Measurements from ENCODE around the gene CCNG2.
"Not testable (repeated sequence)": the region's sequence is repeated elsewhere in the genome, so short reads cannot be mapped to it uniquely, and the experiment has no call there.

CCNG2 gene, protein sequence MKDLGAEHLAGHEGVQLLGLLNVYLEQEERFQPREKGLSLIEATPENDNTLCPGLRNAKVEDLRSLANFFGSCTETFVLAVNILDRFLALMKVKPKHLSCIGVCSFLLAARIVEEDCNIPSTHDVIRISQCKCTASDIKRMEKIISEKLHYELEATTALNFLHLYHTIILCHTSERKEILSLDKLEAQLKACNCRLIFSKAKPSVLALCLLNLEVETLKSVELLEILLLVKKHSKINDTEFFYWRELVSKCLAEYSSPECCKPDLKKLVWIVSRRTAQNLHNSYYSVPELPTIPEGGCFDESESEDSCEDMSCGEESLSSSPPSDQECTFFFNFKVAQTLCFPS

DNA sequence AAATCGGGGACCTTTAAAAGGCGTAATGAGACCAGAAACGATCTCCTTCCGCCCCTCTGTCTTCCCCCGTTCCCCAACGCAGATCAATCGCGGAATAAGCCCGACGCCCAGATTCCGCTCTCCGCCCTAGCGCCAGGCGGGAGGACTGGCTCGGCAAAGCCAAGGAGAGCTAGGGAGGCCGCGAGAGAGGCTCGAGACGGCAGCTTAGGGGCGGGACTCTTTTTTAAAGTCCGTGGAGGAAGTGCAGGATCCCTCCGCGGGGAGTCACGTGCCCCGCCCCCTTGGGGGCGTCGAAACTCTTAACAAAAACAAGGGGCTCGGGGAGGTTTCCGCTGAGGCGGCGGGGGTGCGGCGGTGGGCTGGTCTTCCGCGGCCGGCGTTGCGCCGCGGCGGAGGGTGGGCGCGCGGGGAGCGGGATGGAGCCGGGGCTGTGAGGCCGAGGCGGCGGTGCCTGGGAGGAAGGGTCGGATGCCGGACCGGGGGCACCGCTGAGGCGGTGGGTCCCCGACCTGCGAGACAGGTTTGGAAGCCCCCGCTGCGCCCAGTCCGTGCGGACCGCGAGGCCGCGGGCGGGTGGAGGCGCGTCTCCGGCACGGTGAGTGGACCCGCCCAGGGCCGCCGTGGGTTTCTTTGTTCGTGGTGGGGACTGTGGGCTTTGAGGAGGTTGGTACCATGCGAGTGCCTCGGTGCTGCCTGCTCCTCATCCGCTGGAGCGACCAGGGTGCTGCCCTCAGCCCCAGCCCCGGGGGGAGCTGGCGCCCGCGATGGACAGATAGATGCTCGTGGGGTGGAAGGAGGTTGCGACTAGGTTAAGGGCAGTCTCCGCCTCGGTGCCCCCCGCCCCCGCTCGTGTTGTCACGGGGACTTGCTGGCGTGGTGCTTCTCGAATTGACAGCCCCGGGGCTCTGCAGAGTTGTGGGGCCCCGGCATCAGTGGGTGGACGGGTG lies at the start of gene CCNG2:
Gene CCNG2, plus strand, starts transcription at position 296 of the 947 bp plus-strand sequence. CDS start 1,326 bp downstream, outside the sequence.
- DNase-seq = no peak

DNA sequence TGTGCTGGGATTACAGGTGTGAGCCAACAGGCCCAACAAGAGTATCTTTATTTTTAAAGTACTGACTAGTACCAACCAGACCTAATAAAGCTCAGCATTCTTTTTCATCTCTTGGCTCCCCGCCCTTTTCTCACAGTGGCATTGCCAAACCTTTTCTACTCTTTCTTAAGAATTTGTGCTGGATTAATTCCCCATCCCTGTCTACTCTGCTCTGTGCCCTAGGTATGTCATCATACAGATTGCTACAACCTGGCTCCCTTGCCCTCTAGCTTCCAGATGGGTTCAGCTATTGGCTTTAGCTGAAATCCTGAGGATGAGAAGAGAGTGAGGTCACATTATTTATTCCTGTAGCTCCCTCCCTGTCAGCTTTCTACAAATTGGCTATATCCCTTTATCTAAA lies 46.3 kb upstream of the CCNG2 start:
- DNase-seq = no peak

DNA sequence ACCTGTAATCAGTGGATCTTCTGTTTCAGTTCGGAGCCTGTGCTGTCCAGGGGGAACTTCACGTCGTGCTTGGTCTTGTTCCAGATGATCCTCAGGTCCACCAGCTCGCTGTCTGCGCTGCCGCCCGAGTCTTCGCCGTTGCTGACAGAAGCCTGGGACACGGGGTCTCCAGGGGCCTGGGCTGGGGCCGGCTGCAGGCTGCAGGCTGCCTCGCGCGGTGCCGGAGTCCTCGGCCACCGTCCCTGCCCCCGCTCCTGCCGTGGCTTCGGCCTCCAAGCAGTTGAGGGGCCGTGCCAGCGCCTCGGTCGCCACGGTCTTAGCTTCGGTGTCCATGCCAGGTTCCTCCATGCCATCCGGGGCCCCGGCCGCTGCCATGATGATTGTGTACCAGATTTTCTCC lies 43.9 kb upstream of the CCNG2 start:
- DNase-seq = no peak

DNA sequence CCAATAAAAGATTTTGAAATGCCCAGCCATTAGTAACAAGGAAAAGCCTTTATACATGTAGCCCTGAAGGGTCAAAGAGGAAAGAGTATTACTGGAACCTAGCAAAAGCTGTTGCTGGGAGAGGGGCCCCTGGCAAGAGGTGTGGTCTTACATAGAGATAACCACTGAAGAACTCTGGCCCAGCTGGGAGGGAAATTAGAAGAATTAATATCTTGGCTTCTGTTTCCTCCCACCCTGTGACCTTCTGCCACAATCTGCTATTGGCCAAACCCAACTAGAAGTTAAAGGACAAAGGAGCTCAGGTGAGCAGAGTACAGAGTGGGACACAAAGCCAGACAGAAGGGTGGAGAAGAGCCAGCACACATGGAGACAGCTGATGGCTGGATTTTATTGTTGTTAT lies 39.3 kb upstream of the CCNG2 start:
- DNase-seq = no peak

DNA sequence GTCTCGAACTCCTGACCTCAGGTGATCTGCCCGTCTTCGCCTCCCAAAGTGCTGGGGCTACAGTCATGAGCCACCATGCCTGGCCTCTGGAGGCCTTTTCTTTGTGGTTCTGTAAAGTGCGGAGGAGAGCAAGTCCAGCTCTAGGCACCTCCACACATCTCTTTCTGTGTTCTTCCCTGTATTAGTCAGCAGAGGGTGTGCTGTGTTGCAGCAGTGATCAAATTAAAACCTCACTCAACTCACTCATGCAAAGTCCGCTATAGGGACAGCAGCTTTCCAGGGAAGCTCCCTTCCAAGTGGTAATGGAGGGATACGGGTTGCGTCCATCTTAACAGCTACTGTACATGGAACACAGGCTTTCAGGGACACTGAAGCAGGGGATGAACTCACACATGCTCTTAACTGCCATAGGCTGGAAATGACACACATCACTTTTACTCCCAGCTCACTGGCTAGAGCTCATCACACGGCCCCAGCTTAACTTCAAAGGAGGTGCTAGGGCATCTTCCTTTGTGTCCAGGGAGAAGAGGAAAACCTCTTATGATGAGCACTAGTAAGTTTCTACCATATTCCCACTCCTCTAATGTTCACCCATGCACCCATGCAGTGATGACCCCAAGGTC lies 36.0 kb upstream of the CCNG2 start:
- no peak for DNase-seq

DNA sequence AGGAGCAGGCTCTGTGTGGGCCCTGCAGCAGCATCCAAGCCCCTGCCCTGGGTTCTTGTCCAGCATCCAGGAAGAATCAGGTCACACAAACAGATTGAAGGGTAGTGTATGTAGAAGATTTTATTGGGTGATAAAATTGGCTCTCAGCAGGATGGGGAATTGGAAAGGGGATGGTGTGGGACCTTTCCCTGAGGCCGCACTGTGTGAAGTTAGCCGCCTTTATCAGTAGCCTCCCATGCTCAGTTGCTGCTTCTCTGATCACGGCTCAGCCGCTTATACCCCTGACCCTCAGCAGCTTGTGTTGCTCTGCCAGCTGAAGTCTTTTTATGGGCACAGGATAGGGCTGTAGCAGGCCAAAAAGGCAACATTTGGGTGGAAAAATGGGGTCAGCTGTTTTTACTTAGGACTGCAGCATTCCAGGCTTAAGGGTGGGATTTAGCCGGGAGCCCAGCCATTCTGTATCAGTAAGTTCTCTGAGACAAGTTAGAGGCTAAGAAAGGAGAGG lies 35.2 kb upstream of the CCNG2 start:
- no peak for DNase-seq

DNA sequence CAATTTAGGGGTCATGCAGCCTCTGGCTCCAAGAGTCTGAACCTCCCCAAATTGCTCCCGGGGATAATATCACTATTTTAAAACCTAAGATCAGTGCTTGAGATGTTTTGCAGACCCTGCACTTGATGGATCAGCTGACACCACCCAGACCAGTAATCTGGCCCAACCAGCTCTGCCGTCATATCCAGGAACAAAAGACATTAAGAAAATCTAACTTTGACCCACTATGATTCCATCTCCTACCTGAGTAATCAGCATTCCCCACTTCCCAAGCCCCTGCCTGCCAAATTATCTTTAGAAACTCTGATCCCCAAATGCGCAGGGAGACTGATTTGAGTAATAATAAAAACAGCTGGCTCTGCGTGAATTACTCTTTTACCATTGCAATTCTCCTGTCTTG lies 34.4 kb upstream of the CCNG2 start:
- no peak for DNase-seq

DNA sequence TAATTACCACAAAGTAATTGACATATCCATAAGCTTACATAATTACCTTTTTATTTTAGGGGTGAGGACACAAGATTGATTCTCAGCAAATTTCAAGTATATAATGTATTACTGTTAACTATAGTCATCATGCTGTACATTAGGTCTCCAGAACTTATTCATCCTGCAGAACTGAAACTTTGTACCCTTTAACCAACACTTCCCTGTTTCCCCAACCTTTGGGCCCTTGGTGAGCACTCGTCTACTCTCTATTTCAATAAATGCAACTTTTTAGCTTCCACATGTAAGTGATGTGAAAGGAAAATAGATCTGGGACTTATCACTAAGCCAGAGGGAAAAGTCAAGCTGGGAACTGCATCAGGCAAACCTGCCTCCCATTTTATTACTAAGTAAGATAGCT lies 33.6 kb upstream of the CCNG2 start:
- DNase-seq = no peak

DNA sequence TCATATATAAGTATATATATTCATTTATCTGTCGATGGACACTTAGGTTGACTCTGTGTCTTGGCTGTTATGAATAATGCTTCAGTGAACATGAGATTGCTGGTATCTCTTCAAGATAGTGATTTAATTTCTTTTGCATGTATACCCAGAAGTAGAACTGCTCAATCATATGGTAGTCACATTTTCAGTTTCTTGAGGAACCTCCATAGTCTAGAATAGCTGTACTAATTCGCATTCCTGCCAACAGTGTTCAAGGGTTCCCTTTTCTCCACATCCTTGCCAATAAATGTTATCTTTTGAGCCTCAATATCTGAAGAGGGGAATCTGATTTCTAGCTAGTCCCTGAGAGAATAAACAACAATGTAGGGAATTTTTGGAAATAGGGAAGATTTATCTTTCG lies 32.4 kb upstream of the CCNG2 start:
- DNase-seq = no peak

DNA sequence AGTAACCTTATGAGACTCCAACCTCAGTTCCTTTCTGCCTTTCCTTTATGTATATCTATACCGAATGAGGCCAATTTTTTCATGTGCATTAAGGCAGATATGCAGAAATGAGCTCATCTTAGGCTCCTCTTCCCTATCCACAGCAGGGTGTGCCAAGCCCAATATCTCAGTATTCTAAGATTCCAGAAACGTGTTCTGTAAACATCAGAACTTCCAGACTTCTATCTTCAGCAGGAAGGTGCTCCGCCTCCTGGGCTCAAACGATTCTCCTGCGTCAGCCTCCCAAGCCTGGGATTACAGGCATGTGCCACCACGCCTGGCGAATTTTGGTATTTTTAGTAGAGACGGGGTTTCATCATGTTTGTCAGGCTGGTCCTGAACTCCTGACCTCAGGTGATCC lies 31.0 kb upstream of the CCNG2 start:
- DNase-seq = no peak

DNA sequence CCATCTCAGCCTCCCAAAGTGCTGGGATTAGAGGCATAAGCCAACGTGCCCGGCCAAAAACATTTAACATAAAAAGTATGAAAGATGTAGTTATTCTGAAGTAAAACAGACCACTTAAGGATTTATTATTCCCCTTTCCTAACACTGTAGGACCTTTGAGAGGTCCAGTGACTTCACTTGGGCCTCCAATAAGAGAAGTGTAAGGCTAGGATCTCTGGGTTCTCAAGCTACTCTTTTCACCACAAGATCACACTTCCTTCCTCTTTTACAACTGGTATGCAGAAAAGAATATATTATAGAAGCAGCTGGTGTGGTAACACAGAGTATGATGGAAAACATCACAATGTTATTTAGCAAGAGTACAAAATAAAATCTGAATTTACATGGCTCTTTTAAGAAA lies 30.2 kb upstream of the CCNG2 start:
- DNase-seq = peak; percentile 75

DNA sequence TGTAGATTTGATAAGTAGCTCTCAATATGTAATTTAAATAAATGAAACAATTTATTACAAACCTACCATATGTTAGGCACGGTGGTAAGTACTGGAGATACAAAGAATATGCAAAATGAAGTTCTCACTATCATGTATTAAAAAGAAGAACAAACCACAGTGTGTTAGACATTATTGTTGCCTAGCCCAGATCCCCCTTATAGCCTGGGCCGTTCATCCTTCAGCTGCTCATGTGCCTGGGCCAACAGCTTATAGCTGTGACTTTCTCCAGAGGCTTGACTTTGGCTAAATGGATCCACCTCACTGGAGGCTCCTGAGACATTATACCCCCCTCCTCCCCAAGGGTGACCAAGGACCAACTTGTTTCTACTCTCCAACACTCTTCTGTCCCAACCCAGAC lies 29.8 kb upstream of the CCNG2 start:
- DNase-seq = no peak

DNA sequence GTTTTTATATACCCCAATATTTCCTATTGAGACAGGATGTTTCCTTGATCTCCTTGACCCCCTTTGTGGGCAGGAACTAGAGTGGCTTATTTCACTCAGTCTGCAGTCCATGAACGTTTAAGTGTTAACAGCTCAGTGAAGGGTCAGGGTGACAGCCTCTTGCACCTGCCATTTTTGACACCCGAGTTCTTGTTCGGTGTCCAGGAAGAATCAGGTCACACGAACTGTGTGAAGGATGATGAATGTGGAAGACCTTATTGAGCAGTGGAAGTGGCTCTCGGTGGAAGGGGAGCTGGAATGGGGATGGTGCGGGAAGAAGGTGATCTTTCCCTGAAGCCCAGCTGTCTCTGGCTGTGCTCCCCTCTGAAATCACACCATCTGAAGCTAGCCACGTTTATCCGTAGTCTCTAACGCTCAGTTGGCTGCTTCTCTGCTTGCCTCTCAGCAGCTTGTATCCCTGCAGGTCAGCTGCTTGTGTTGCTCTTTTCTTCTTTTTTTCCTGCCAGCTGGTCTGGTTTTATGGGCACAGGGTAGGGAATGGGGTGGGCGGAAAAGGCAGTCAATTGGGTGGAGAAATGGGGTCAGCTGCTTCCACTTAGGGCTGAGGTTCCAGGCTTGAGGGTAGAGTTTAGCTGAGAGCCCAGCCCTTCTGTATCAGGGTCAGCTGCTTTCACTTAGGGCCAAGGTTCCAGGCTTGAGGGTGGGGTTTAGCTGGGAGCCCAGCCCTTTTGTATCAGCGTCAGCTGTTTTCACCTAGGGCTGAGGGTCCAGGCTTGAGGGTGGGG lies 29.0 kb upstream of the CCNG2 start:
- no peak for DNase-seq

DNA sequence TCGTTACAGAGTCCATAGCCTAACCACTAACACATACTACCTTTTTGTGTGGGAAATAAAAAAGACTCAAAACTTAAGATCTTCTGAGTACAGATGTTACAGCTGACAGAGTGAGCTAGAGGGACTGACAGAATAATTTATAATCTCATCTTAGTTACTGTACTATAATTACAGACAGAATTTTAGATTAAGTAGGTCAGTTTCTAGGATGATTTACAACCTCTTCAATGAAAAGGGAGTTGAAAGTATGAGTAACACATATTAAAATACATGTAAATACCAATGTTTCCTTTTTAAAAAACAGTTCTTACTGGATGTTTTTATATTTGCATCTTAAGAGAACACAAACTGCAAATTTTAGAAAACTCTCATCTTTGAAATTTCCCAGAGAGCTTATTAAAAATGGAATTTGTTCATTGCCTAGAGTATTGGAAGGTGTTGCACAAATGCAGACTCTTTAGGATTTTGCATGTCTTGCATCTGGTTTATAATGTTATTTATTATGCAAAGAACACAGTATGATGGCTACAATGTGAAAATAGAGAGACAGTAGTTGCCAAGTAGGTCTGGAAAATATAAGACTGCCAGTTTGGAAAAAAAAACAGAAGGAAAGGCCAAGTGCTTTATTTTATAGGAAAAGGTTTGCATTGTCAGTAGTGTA lies 24.2 kb upstream of the CCNG2 start:
- DNase-seq = no peak

DNA sequence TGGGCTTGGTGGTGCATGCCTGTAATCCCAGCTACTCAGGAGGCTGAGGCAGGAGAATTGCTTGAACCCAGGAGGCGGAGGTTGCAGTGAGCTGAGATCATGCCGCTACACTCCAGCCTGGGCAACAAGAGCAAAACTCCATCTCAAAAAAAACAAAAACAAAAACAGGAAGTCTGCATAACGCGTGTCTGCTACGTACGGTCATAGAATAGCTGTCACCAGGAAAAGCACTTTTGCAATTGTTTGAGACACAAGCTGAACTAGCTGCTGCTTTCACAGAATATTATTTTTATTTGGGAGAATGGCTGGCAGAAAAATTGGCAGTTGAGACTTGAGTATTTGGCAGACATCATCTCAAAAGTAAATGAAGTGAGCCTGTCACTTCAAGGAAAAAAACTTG lies 19.6 kb upstream of the CCNG2 start:
- DNase-seq = not testable (repeated sequence)

DNA sequence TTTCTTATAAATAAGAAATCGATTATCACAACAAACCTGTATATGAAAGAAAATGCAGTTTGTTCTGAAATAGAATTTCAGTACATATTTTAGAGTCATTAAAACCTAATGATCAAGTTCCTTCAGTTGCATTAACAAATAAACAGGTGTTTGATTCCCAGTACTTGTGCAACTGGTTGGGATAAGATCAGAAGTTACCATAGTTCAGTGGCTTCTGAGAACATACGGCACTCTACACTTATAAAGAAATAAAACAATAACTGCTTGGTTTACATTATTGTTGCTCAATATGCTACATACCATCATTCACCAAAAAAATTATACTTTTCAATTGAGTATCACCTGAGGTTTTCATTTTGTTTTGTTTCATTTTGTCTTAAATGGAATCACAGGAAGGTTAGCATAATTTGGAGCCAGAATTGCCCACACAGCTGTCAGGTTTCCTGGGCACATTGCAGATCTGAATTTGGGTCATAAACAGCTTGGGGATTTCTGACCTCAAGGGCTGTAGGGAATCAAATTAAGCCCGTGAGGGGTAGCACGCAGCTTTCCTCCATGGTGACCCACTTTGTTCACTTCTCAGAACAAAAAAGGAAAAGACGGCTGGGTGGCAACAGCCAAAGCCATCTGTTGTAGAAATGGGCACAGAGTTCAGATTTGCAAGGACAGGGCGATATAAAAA lies 14.9 kb upstream of the CCNG2 start:
- no peak for DNase-seq

DNA sequence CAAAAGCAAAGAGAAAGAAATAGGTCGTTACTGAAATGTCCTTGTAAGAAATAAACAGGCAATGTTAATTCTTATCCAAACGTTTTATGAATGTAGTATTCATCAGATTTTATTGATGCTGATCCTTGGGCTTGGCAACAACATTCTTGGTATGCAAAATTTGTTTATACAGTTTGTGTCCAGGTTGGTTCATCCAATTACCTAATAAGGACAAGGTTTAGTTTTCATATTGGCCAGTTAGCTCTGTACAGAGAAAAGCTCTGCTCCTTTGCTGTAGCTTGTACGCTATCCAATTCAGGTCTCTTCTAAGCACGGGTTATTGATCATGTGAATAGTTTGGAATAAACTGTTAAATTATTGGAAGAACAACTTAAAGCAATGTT lies 14.4 kb upstream of the CCNG2 start:
- DNase-seq = no peak

DNA sequence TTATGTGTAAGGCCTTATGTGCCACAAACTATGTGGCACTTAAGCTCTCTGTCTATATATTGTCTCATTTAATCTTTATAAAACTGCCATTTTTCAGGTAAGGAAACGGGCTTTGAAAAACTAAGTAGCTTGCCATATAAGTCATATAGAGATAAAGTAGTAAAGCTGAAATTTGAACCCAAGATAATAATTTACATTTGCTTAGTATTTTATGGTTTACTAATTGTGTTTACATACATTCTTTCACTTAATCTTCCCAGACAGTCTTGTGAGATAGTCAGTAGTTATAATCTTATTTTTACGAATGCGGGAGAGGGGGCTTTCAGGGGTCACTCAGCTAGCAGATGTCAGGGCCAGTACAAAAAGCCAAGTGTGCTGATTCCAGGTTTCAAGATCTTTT lies 13.9 kb upstream of the CCNG2 start:
- no peak for DNase-seq

DNA sequence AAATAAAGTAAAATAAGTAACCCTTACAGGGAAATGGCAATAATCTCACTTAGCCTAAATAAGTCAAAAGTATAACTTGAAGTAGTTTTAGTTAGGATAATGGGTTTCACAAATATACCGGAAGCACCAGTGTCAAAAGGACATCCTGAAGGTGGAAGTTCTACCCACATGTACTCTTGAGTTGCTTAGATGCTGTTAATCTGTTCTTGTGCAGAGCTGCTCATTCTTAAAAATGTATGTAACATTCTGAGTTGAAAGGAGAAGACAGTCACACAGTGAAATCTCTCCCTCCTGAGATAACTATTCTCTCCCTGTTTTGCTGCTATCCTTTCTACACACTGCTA lies 11.2 kb upstream of the CCNG2 start:
- no peak for DNase-seq

DNA sequence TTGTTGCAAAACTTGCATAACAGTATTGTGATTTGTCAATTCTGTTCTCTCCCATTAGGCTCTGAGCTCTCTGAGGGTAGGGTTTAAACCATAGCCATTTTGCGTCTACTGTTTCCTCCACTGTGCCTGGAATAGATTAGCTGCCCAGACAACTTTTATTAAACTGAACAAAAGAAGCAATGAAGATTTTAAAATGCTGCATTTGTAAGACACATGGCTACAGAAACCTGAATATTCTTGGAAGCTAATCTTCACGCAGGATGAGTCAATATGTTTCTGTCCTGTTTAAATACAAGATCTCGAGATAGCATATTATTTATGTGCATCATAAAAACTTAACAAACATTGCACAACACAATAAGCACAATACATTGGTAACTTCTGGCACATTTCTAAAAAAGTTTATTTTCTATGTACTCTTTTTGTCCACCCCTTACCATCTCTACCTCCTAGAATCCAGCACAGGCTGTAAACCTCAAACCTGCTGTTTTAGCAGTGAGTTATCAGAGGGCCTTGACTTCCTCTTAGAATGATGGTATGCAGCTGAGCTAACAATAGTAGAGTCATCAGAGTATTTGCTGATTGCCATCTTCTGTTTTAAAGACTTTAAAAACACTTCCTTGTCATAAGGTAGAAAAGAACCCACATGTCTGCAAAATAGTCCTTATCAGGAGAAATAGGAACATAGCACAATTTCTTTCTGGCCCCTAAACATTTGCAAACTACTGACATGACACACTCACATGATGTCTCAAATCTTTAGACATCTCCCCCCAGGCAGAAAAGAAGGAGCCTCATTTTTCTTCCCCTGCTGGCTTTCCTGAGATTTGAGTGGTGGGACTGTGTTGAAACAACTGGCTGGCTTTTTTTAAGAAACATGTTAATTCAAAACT lies 10.6 kb upstream of the CCNG2 start:
- DNase-seq = no peak
